Esophagus squamous epithelium (tissue), 4 donors: ENCODE measurements around the gene EVL.

ENCODE experiments used
- CTCF ChIP-seq, 6 experiments: fragments of 450-650 bp in 4 of 6; fragments of 200-600 bp in 2 of 6; sonication (generic) in 2 of 6; IDR thresholded peaks; one replicate each; pipeline ENCODE4 v1.5.1; 2016 to 2019; ENCODE audit warnings: antibody characterized with exemption in 6 of 6, mild to moderate bottlenecking in 4 of 6, moderate library complexity in 4 of 6
- POLR2A ChIP-seq, 4 donors: fragments of 450-650 bp; IDR thresholded peaks; one replicate each; pipeline ENCODE4 v1.6.1; 2017; ENCODE audit warnings: antibody characterized with exemption in 4 of 4, mild to moderate bottlenecking in 4 of 4, moderate library complexity in 3 of 4

DNA sequence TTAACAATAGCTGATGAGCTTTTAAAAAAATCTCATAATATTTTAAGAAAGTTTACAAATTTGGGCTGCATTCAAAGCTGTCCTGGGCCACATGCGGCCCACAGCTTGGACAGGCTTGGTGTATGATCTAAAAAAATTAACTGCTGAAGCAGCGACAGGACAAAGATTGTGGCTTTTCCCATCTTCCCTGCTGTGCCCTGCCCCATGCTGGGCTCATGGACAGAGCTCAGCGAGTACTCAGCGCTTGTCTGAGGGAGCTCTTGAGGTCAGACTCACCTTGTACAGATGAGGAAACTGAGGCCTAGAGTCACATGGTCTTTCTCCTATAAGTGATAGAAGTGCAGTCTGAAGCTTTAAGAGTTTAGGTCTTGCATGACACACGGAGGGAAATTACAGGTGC is 15.0 kb downstream of the EVL start:
- TF ChIP-seq POLR2A (IDR thresholded peaks at IDR 0.05) (no peak), CTCF (IDR thresholded peaks at IDR 0.05) (no peak)
